Tibial artery (tissue), 4 donors: ENCODE measurements around the gene SLAMF9.
"Not testable (repeated sequence)": the region's sequence is repeated elsewhere in the genome, so short reads cannot be mapped to it uniquely, and the experiment has no call there.

Source experiments
- DNase-seq, 2 donors: peaks; one replicate each; pipeline ENCODE4 v3.0.0-alpha.2; 2019
- H3K27ac ChIP-seq, 2 donors: fragments of 200-600 bp; sonication (generic) in 1 of 2; 1 replicate in 1 of 2; 2 replicates in 1 of 2; pipeline ENCODE4 v1.5.1; 2018 to 2019; ENCODE audit warnings: mild to moderate bottlenecking in 1 of 2
- H3K27me3 ChIP-seq, 2 donors: fragments of 200-600 bp; sonication (generic) in 1 of 2; one replicate each; pipeline versions ENCODE4 v1.5.1 to v1.6.0; 2016 to 2019
- H3K36me3 ChIP-seq, 3 donors: fragments of 200-600 bp; sonication (generic) in 2 of 3; one replicate each; pipeline ENCODE4 v1.5.1; 2016 to 2019; ENCODE audit warnings: mild to moderate bottlenecking in 2 of 3
- H3K4me1 ChIP-seq, 4 donors: fragments of 200-600 bp; sonication (generic) in 2 of 4; 1 replicate in 3 of 4; 2 replicates in 1 of 4; pipeline ENCODE4 v1.5.1; 2016 to 2019
- H3K4me3 ChIP-seq, 2 donors: fragments of 200-600 bp; sonication (generic) in 1 of 2; 1 replicate in 1 of 2; 2 replicates in 1 of 2; pipeline ENCODE4 v1.5.1; 2018 to 2019; ENCODE audit warnings: mild to moderate bottlenecking in 2 of 2
- H3K9me3 ChIP-seq, 3 donors: fragments of 200-600 bp; sonication (generic) in 1 of 3; one replicate each; pipeline ENCODE4 v1.5.1; 2016 to 2019
- intact Hi-C: fragments of 100-400 bp; cut with DNase I; formaldehyde crosslinking; loops from one replicate; pipeline ENCODE4 v1.15.0; 2023; ENCODE audit warnings: low total_unique reads
- TF ChIP-seq, protein P1 (sequence below), 2 experiments: fragments of 200-600 bp in 1 of 2; fragments of 450-650 bp in 1 of 2; IDR thresholded peaks; one replicate each; pipeline ENCODE4 v1.5.1; 2017 to 2019; ENCODE audit warnings: antibody characterized with exemption in 2 of 2, mild to moderate bottlenecking in 1 of 2, moderate library complexity in 1 of 2

Gene SLAMF9

DNA sequence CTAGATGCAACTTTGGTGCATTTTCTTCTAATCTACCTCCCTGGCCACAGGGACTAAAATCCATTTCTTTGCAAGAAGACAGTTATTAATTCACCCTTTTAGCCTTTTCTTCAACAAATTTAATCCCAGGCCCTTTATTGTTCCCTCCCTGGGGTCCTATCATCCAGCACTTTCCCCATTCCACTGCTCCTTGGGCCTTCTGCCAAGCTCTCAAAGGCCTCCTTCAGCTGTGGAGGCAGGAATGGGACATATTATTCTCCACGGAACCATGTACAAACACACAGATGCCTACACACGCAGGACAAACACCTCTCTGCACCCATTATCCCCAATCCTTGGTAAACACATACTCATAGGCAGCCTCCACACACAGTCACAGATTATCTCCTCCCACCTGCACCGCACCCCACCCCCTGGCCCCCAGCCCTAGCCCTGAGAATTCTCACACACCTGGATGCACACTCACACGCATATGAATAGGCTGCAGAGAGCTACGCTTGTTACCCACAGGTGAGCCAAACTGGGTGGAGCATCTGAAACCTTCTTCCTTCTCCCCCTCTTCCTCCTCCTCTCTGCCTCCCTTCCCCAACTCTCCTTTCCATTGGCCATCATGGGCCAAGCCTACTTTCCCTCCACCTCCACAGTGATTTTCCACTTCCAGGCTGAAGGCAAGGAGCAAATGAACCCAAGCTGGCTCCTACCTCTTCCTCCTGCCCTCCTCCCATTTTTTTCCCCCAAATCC is 40.4 kb downstream of the SLAMF9 start:
- H3K9me3 ChIP-seq: no peaks in the 10 kb centered on the region
- H3K4me1 ChIP-seq: peaks cover 0 to 45% (median 30%) of the 10 kb centered on the region in 4 donors
- H3K27ac ChIP-seq: no peak overlapping the region
- no peaks in the 10 kb centered on the region for H3K27me3 ChIP-seq
- peaks cover 6 to 14% (median 11%) of the 10 kb centered on the region in 3 donors for H3K36me3 ChIP-seq
- no peak overlapping the region for H3K4me3 ChIP-seq
- intact Hi-C loops: no loop called here
- no peak for DNase-seq
- TF ChIP-seq, protein P1, sequence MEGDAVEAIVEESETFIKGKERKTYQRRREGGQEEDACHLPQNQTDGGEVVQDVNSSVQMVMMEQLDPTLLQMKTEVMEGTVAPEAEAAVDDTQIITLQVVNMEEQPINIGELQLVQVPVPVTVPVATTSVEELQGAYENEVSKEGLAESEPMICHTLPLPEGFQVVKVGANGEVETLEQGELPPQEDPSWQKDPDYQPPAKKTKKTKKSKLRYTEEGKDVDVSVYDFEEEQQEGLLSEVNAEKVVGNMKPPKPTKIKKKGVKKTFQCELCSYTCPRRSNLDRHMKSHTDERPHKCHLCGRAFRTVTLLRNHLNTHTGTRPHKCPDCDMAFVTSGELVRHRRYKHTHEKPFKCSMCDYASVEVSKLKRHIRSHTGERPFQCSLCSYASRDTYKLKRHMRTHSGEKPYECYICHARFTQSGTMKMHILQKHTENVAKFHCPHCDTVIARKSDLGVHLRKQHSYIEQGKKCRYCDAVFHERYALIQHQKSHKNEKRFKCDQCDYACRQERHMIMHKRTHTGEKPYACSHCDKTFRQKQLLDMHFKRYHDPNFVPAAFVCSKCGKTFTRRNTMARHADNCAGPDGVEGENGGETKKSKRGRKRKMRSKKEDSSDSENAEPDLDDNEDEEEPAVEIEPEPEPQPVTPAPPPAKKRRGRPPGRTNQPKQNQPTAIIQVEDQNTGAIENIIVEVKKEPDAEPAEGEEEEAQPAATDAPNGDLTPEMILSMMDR (IDR thresholded peaks at IDR 0.05): no peak

DNA sequence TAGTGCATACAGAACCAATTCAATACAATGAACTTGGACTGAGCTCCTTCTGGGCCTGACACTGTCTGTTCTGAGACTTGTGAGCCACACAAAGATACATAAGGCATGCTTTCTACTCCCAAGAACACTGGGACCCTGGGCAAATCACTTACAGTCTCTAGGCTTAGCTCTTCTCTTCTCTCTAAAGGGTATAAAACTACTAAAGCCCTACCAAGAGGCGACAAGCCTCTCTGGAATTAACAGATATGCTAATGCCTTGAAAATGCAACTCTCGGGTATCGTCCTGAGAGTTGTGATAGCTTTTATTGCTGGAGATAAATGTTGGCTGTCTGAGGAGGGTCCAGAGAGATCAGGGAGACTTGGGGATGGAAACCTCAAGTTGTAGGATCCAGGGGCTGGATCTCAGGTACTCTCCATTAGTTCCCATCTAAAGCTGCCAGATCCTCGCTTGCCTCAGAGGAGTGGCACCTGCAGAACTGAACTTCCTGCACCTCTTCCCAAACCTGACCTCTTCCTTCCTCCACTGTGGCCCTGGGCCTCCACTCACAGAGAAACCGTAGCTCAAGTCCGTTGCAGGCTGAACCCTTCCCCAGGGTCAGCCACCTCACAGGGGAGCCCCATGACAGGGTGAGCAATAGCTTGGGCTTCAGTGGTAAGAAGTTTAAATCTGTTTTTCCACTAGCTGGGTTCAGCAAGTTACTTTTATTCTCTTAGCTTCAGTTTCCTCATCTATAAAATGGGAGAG is 42.5 kb downstream of the SLAMF9 start:
- peaks cover 0 to 30% (median 17%) of the 10 kb centered on the region in 4 donors for H3K4me1 ChIP-seq
- H3K9me3 ChIP-seq: no peaks in the 10 kb centered on the region
- intact Hi-C loops: no loop called here
- H3K4me3 ChIP-seq: no peak overlapping the region
- peak overlapping the region; percentile 4 to 69 for H3K27ac ChIP-seq
- H3K36me3 ChIP-seq: no peaks in the 10 kb centered on the region
- H3K27me3 ChIP-seq: no peaks in the 10 kb centered on the region
- TF ChIP-seq, protein P1 (IDR thresholded peaks at IDR 0.05): no peak
- DNase-seq: no peak

DNA sequence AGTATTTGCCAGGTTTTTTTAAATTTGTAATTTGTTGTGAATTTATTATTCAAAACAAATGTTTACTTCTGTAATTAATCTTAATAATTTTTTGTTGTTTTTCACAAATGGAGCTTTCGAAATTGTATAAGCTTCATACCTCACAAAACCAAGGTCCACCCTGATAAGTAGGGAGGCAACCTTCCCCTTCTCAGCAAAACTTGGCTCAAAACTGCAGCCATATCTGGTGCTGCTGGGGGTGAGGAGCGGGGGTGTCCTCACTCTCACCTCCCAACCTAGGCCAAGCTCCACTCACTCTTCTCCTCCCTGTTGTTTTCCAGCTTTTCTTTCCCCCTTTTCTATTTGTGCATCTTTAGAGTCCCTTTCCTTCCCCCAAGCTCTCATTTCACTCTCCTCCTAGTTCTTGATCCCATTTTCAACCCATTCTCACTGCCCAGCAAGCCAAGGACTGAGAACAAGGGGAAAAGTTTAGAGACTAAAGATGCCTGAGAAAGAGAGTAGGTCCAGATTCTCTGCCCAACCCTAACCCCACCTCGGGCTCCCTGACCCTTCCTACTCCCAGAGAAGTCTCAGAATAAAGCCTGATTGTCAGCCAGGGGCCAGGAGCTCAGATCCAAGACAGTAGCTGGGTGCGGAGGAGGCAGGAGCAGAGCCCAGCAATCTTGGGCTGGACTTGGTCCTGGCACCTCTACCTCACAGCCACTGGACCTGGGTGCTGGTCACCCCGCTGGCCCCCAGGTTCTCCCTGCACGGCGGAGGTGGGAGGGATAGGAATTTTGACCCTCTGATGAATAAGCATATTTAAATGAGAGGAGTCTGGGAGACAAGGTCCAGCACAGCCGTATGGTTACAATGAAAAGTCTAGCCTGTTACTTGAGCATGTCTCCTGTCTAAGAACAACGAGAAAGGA is 45.8 kb downstream of the SLAMF9 start:
- Histone ChIP-seq H3K27me3 (no peaks in the 10 kb centered on the region), H3K36me3 (no peaks in the 10 kb centered on the region), H3K27ac (no peak overlapping the region), H3K4me1 (peaks cover 0 to 14% (median 7%) of the 10 kb centered on the region in 4 donors), H3K9me3 (no peaks in the 10 kb centered on the region), H3K4me3 (no peak overlapping the region)
- TF ChIP-seq, protein P1 (IDR thresholded peaks at IDR 0.05): no peak
- intact Hi-C loops: no loop called here
- DNase-seq: no peak

DNA sequence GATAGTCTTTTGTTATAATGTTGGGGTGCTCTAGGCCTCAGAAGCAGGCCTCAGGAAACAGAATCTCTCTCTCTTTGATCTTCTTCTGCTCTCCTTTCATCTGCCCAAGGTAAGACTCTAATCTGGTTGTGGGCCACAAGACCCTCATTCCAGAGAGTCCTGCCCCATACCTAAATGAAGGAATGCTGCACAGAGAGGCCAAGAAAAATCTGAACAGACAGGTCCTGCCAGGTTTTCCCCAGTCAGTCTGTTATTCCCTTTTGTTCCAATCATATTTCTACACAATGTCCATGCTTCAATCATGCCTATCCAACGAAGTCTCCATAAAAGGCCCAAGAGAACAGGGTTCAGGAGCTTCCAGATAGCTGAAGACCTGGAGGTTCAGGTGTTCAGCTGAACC is 47.1 kb downstream of the SLAMF9 start:
- no peaks in the 10 kb centered on the region for H3K27me3 ChIP-seq
- H3K36me3 ChIP-seq: no peaks in the 10 kb centered on the region
- no peaks in the 10 kb centered on the region for H3K9me3 ChIP-seq
- DNase-seq: no peak
- H3K4me3 ChIP-seq: no peak overlapping the region
- no peak overlapping the region for H3K27ac ChIP-seq
- TF ChIP-seq, protein P1 (IDR thresholded peaks at IDR 0.05): no peak
- peaks cover 0 to 14% (median 7%) of the 10 kb centered on the region in 4 donors for H3K4me1 ChIP-seq
- intact Hi-C loops: no loop called here

GRCh38 chr1:159904036-159904435 is 50.0 kb downstream of the SLAMF9 start:
- H3K27ac ChIP-seq, intact Hi-C loops, H3K9me3 ChIP-seq, H3K27me3 ChIP-seq, H3K4me3 ChIP-seq, DNase-seq, H3K36me3 ChIP-seq: not testable (repeated sequence)
- H3K4me1 ChIP-seq: peaks cover 0 to 22% (median 19%) of the 10 kb centered on the region in 4 donors
